Breast epithelium (tissue), 4 donors: ENCODE results near the gene TREML1. TPM values are rescaled to one million over a fixed set of nuclear protein-coding genes. Genes with fewer than 3 reads are reported as not detected.

Experiments
- DNase-seq, 2 donors: peaks; one replicate each; pipeline ENCODE4 v3.0.0-alpha.2; 2019; ENCODE audit warnings: low spot score in 2 of 2
- H3K27ac ChIP-seq, 2 donors: fragments of 200-600 bp; sonication (generic) in 1 of 2; one replicate each; pipeline ENCODE4 v1.5.1; 2016 to 2019; ENCODE audit warnings: mild to moderate bottlenecking in 1 of 2
- H3K27me3 ChIP-seq, 2 donors: fragments of 200-600 bp; sonication (generic) in 1 of 2; one replicate each; pipeline versions ENCODE4 v1.5.1 to v1.6.0; 2017 to 2019; ENCODE audit warnings: control low read depth in 1 of 2, mild to moderate bottlenecking in 1 of 2
- H3K36me3 ChIP-seq: fragments of 200-600 bp; one replicate; pipeline ENCODE4 v1.5.1; 2019
- H3K4me1 ChIP-seq, 2 donors: fragments of 200-600 bp; sonication (generic); one replicate each; pipeline ENCODE4 v1.5.1; 2016 to 2019; ENCODE audit warnings: control low read depth in 1 of 2
- H3K4me3 ChIP-seq, 3 donors: fragments of 200-600 bp; sonication (generic); 1 replicate in 2 of 3; 2 replicates in 1 of 3; pipeline ENCODE4 v1.5.1; 2016 to 2019; ENCODE audit warnings: mild to moderate bottlenecking in 3 of 3, moderate library complexity in 2 of 3
- H3K9me3 ChIP-seq, 2 donors: fragments of 200-600 bp; sonication (generic) in 1 of 2; one replicate each; pipeline ENCODE4 v1.5.1; 2016 to 2019; ENCODE audit warnings: control low read depth in 1 of 2
- CTCF ChIP-seq, 3 donors: fragments of 450-650 bp; IDR thresholded peaks; one replicate each; pipeline ENCODE4 v1.5.1; 2016 to 2017; ENCODE audit warnings: antibody characterized with exemption in 3 of 3, mild to moderate bottlenecking in 3 of 3, moderate library complexity in 3 of 3
- POLR2A ChIP-seq: fragments of 450-650 bp; IDR thresholded peaks from one replicate; pipeline ENCODE4 v1.6.1; 2016; ENCODE audit warnings: antibody characterized with exemption, mild to moderate bottlenecking, moderate library complexity
- POLR2AphosphoS5 ChIP-seq, 3 donors: sonication (generic); formaldehyde crosslinking; IDR thresholded peaks; one replicate each; pipeline ENCODE4 v1.6.1; 2017; ENCODE audit warnings: antibody characterized with exemption in 3 of 3
- intact Hi-C: fragments of 100-400 bp; cut with DNase I; formaldehyde crosslinking; loops from one replicate; pipeline ENCODE4 v1.15.1; 2023; ENCODE audit warnings: low total_unique reads
- total RNA-seq, 3 donors: library from RNA; depleted of rRNA; stranded (reverse); fragments of >200 nt; gene quantifications; one replicate each; pipeline ENCODE4 v1.1.0, GENCODE V29; 2016

The TREML1 gene
- total RNA-seq, 3 donors from 2014 or later = 0.64 to 1.3 (median 0.98) TPM

- Histone ChIP-seq H3K4me3 (no peak overlapping the region), H3K4me1 (no peaks in the 10 kb centered on the region), H3K9me3 (no peaks in the 10 kb centered on the region), H3K36me3 (no peaks in the 10 kb centered on the region), H3K27ac (peak overlapping the region in 1 of 2 donors; percentile 25), H3K27me3 (no peaks in the 10 kb centered on the region)
- intact Hi-C loops = no loop called here
- no peak for TF ChIP-seq CTCF (IDR thresholded peaks at IDR 0.05)
- no peak for DNase-seq
Measured at GRCh38 chr6:41199552-41200246, 45.6 kb upstream of the TREML1 start.

- Histone ChIP-seq H3K9me3 (no peaks in the 10 kb centered on the region), H3K27me3 (peaks cover 0 to 9% of the 10 kb centered on the region in 2 donors), H3K4me1 (no peaks in the 10 kb centered on the region), H3K27ac (no peak overlapping the region), H3K36me3 (no peaks in the 10 kb centered on the region), H3K4me3 (no peak overlapping the region)
- intact Hi-C loops = no loop called here
- no peak for DNase-seq
- TF ChIP-seq POLR2A (no peak), CTCF (IDR thresholded peaks at IDR 0.05) (no peak), POLR2AphosphoS5 (IDR thresholded peaks at IDR 0.05) (no peak)
Measured at GRCh38 chr6:41197234-41197633, 43.1 kb upstream of the TREML1 start.

- Histone ChIP-seq H3K27me3 (peaks cover 0 to 11% of the 10 kb centered on the region in 2 donors), H3K4me3 (no peak overlapping the region), H3K27ac (no peak overlapping the region), H3K36me3 (no peaks in the 10 kb centered on the region), H3K4me1 (no peaks in the 10 kb centered on the region), H3K9me3 (peaks cover 6 to 11% of the 10 kb centered on the region in 2 donors)
- DNase-seq = no peak
- intact Hi-C loops = no loop called here
- no peak for TF ChIP-seq POLR2AphosphoS5 (IDR thresholded peaks at IDR 0.05)
- TF ChIP-seq POLR2A = no peak
- TF ChIP-seq CTCF (IDR thresholded peaks at IDR 0.05) = no peak
Measured at GRCh38 chr6:41194386-41194785, 40.2 kb upstream of the TREML1 start.

GRCh38 chr6:41193884-41194283, 39.7 kb upstream of the TREML1 start:
- DNase-seq = no peak
- H3K27ac ChIP-seq = no peak overlapping the region
- H3K4me1 ChIP-seq = no peaks in the 10 kb centered on the region
- TF ChIP-seq CTCF (IDR thresholded peaks at IDR 0.05) = no peak
- TF ChIP-seq POLR2A = no peak
- no peak for TF ChIP-seq POLR2AphosphoS5 (IDR thresholded peaks at IDR 0.05)
- peaks cover 0 to 11% of the 10 kb centered on the region in 2 donors for H3K27me3 ChIP-seq
- H3K36me3 ChIP-seq = no peaks in the 10 kb centered on the region
- intact Hi-C loops = no loop called here
- peaks cover 6 to 14% of the 10 kb centered on the region in 2 donors for H3K9me3 ChIP-seq
- H3K4me3 ChIP-seq = no peak overlapping the region

GRCh38 chr6:41193171-41193734, 39.1 kb upstream of the TREML1 start:
- intact Hi-C loops = no loop called here
- Histone ChIP-seq H3K4me1 (no peaks in the 10 kb centered on the region), H3K36me3 (no peaks in the 10 kb centered on the region), H3K9me3 (peaks cover 6 to 14% of the 10 kb centered on the region in 2 donors), H3K27ac (no peak overlapping the region), H3K4me3 (no peak overlapping the region), H3K27me3 (peaks cover 0 to 11% of the 10 kb centered on the region in 2 donors)
- TF ChIP-seq POLR2AphosphoS5 (IDR thresholded peaks at IDR 0.05) (no peak), CTCF (IDR thresholded peaks at IDR 0.05) (no peak), POLR2A (no peak)
- no peak for DNase-seq
